ENCODE measurements around the gene ACRV1. TPM values are rescaled to one million over a fixed set of nuclear protein-coding genes. Genes with fewer than 3 reads are reported as not detected.

Gene ACRV1
- total and polyA plus RNA-seq, 3 donors from 2014 or later, result 35.4 to 175 (median 56.5) TPM

- Histone ChIP-seq H3K27me3 (no peaks in the 10 kb centered on the region), H3K36me3 (ENCODE audit: low read depth, missing control alignments) (no peaks in the 10 kb centered on the region), H3K9me3 (no peaks in the 10 kb centered on the region), H3K4me1 (no peaks in the 10 kb centered on the region), H3K4me3 (no peak overlapping the region), H3K27ac (no peak overlapping the region)
- intact Hi-C loops (cut with DNase I; ENCODE audit: low total_unique reads), result no loop called here
- TF ChIP-seq POLR2A (IDR thresholded peaks at IDR 0.05), result no peak
- DNase-seq, result no peak
- 97 to 98% methylated on average over 1 of the region's 1 CpG for WGBS, 2 donors
Observed at GRCh38 chr11:125670172-125670571, 10.5 kb downstream of the ACRV1 start.

- TF ChIP-seq CTCF (IDR thresholded peaks at IDR 0.05) (no peak), POLR2A (IDR thresholded peaks at IDR 0.05) (no peak)
- intact Hi-C loops (cut with DNase I; ENCODE audit: low total_unique reads), result no loop called here
- H3K4me1 ChIP-seq, result no peaks in the 10 kb centered on the region
- H3K27me3 ChIP-seq, result no peaks in the 10 kb centered on the region
- DNase-seq, result no peak
- no peaks in the 10 kb centered on the region for H3K36me3 ChIP-seq (ENCODE audit: low read depth, missing control alignments)
- 98% methylated on average over 2 of the region's 2 CpGs for WGBS, 2 donors
- no peak overlapping the region for H3K27ac ChIP-seq
- no peak overlapping the region for H3K4me3 ChIP-seq
- H3K9me3 ChIP-seq, result no peaks in the 10 kb centered on the region
Observed at GRCh38 chr11:125667151-125667550, 13.5 kb downstream of the ACRV1 start.

GRCh38 chr11:125663910-125664309 lies 16.7 kb downstream of the ACRV1 start:
- 91 to 100% methylated on average over 3 of the region's 3 CpGs for WGBS, 2 donors
- TF ChIP-seq POLR2A (IDR thresholded peaks at IDR 0.05) (no peak), CTCF (IDR thresholded peaks at IDR 0.05) (no peak)
- intact Hi-C loops (cut with DNase I; ENCODE audit: low total_unique reads), result no loop called here
- Histone ChIP-seq H3K4me1 (no peaks in the 10 kb centered on the region), H3K4me3 (no peak overlapping the region), H3K27ac (no peak overlapping the region), H3K9me3 (no peaks in the 10 kb centered on the region), H3K36me3 (ENCODE audit: low read depth, missing control alignments) (no peaks in the 10 kb centered on the region), H3K27me3 (no peaks in the 10 kb centered on the region)
- DNase-seq, result no peak

GRCh38 chr11:125662689-125663088 lies 18.0 kb downstream of the ACRV1 start:
- H3K27me3 ChIP-seq, result no peaks in the 10 kb centered on the region
- H3K36me3 ChIP-seq (ENCODE audit: low read depth, missing control alignments), result no peaks in the 10 kb centered on the region
- whole genome bisulfite sequencing, 2 donors, result 95 to 98% methylated on average over 2 of the region's 2 CpGs
- TF ChIP-seq POLR2A (IDR thresholded peaks at IDR 0.05), result no peak
- no peak for TF ChIP-seq CTCF (IDR thresholded peaks at IDR 0.05)
- intact Hi-C loops (cut with DNase I; ENCODE audit: low total_unique reads), result no loop called here
- DNase-seq, result no peak
- no peaks in the 10 kb centered on the region for H3K4me1 ChIP-seq
- H3K9me3 ChIP-seq, result no peaks in the 10 kb centered on the region
- no peak overlapping the region for H3K4me3 ChIP-seq
- no peak overlapping the region for H3K27ac ChIP-seq

- Histone ChIP-seq H3K27ac (no peak overlapping the region), H3K36me3 (ENCODE audit: low read depth, missing control alignments) (no peaks in the 10 kb centered on the region), H3K27me3 (no peaks in the 10 kb centered on the region), H3K4me3 (no peak overlapping the region), H3K4me1 (no peaks in the 10 kb centered on the region), H3K9me3 (no peaks in the 10 kb centered on the region)
- intact Hi-C loops (cut with DNase I; ENCODE audit: low total_unique reads), result no loop called here
- WGBS, 2 donors, result 92 to 93% methylated on average over 6 of the region's 6 CpGs
- no peak for DNase-seq
- no peak for TF ChIP-seq CTCF (IDR thresholded peaks at IDR 0.05)
- no peak for TF ChIP-seq POLR2A (IDR thresholded peaks at IDR 0.05)
Observed at GRCh38 chr11:125649465-125650166, 31.0 kb downstream of the ACRV1 start.
